ENCODE results near the gene PACS1. TPM values are rescaled to one million over a fixed set of nuclear protein-coding genes. Genes with fewer than 3 reads are reported as not detected.

The PACS1 gene
- total RNA-seq, 3 donors from 2014 or later: 37.9 to 40.6 (median 38.6) TPM

DNA sequence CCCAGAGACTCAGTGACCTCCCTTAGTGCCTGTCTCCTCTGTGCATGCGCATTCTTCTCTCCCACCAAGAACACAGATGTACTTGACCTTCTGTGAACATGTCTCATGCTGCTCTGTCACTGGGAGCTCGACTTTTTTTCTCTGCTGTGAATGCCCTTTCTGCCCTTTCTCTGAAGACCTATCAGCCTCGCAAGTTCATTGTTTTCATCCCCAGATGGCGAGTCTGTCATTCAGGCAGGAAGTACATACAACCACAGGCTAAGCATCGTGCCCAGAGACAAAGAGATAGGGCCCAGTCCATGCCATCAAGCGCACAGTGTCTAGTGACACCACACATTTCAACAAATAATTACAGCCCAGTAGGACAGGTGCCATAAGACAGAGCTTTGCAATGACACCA is 148.0 kb downstream of the PACS1 start:
- no peak for DNase-seq (ENCODE audit: low spot score in 2 of 2)
- intact Hi-C loops (cut with DNase I; ENCODE audit: low total_unique reads): no loop called here
- Histone ChIP-seq H3K4me3 (no peak overlapping the region), H3K4me1 (no peaks in the 10 kb centered on the region), H3K9me3 (no peaks in the 10 kb centered on the region), H3K27me3 (no peaks in the 10 kb centered on the region), H3K36me3 (peaks cover 3% of the 10 kb centered on the region), H3K27ac (no peak overlapping the region)
- TF ChIP-seq POLR2A (IDR thresholded peaks at IDR 0.05): no peak
- TF ChIP-seq, protein P1, sequence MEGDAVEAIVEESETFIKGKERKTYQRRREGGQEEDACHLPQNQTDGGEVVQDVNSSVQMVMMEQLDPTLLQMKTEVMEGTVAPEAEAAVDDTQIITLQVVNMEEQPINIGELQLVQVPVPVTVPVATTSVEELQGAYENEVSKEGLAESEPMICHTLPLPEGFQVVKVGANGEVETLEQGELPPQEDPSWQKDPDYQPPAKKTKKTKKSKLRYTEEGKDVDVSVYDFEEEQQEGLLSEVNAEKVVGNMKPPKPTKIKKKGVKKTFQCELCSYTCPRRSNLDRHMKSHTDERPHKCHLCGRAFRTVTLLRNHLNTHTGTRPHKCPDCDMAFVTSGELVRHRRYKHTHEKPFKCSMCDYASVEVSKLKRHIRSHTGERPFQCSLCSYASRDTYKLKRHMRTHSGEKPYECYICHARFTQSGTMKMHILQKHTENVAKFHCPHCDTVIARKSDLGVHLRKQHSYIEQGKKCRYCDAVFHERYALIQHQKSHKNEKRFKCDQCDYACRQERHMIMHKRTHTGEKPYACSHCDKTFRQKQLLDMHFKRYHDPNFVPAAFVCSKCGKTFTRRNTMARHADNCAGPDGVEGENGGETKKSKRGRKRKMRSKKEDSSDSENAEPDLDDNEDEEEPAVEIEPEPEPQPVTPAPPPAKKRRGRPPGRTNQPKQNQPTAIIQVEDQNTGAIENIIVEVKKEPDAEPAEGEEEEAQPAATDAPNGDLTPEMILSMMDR (IDR thresholded peaks at IDR 0.05): no peak
- TF ChIP-seq POLR2AphosphoS5 (IDR thresholded peaks at IDR 0.05): no peak

DNA sequence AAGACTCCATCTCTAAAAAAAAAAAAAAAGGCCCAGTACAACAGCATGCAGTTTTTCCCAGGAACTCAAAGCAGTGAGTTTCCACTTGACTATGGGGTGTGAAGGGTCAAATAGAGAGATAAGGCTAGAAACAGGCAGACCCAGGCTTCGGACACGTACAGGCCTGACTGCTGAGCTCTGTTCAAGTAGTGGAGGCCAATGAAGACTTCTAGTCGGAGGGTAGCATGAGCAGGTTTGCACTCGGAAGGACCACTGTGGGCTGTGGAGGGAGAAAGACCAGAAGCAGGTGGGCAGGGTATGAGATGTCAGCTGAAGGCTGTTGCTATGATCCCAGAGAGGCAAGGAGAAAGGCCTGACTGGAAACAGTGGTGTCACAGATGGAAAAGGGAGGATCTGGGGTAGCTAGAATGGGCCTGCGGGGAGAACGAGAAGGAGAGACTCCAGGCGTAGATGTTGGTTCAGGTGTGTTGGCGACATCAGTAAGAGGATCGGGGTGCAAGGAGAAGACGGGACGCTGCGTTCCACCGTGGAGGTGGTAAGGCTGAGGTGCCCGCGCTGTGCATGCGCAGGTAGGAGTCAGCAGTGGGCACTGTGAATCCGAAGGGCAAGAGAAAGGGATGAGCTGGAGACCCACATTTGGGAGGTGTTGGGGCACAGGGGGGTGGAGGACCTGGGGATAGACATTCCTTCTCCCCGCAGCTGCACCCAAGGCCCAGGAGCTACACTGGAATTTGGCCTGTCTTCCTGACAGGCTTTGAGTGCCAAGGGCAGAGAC is 149.0 kb downstream of the PACS1 start:
- no peak overlapping the region for H3K4me3 ChIP-seq
- no peak for DNase-seq (ENCODE audit: low spot score in 2 of 2)
- no peak overlapping the region for H3K27ac ChIP-seq
- intact Hi-C loops (cut with DNase I; ENCODE audit: low total_unique reads): no loop called here
- H3K36me3 ChIP-seq: peaks cover 3% of the 10 kb centered on the region
- no peaks in the 10 kb centered on the region for H3K27me3 ChIP-seq
- TF ChIP-seq POLR2AphosphoS5 (IDR thresholded peaks at IDR 0.05) (no peak), POLR2A (IDR thresholded peaks at IDR 0.05) (no peak)
- TF ChIP-seq, protein P1 (IDR thresholded peaks at IDR 0.05): no peak
- no peaks in the 10 kb centered on the region for H3K9me3 ChIP-seq
- no peaks in the 10 kb centered on the region for H3K4me1 ChIP-seq

DNA sequence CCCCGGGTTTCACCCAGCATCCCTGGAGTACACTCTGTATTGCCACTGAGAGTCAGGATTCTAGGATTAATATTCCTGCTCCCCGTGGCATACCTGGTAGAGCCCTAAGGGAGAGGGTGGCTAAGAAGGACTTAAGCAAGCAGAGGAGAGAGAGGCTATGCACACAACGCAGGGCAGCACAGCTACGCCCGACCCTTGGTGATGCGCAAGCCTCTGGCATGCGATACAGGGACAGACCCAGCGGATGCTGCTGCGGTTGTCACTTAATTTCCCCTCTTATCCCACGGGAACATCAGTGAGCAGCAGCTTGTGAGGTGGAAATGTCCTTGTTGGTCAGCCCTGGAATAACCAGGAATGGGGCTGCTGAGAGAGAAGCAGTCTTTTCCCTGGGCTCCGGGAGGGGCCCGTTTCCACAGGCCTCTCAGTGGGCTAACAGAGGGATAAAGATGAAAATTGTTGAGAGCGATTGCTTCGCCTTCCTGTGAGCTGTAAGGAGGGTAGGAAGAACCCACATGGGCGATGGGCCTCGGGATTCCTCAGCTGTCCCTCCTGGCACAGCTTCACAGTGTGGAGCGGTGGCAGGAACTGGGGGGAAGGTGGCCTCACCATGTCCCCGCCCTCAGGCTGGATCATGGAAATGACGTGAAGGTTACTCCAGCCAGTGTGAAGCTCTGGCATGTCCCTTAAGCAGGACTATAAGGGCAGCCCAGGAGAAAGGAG is 149.9 kb downstream of the PACS1 start:
- intact Hi-C loops (cut with DNase I; ENCODE audit: low total_unique reads): no loop called here
- Histone ChIP-seq H3K4me3 (no peak overlapping the region), H3K36me3 (peaks cover 3% of the 10 kb centered on the region), H3K9me3 (no peaks in the 10 kb centered on the region), H3K27ac (no peak overlapping the region), H3K4me1 (no peaks in the 10 kb centered on the region), H3K27me3 (no peaks in the 10 kb centered on the region)
- TF ChIP-seq, protein P1 (IDR thresholded peaks at IDR 0.05): no peak
- no peak for TF ChIP-seq POLR2AphosphoS5 (IDR thresholded peaks at IDR 0.05)
- TF ChIP-seq POLR2A (IDR thresholded peaks at IDR 0.05): no peak
- DNase-seq (ENCODE audit: low spot score in 2 of 2): no peak

DNA sequence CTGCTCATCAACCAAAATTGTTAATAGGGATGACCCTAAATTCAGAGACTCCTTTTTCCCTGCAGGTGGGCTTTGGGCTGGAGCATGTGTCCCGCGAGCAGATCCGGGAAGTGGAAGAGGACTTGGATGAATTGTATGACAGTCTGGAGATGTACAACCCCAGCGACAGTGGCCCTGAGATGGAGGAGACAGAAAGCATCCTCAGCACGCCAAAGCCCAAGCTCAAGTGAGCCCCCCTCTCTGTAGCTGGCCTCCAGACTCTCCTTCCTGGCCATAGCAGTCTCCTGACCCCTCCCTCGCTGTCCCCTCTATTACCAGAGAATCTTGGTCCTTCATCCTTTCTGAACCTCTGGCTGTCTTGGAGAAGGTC is 150.5 kb downstream of the PACS1 start:
- Histone ChIP-seq H3K9me3 (no peaks in the 10 kb centered on the region), H3K4me3 (no peak overlapping the region), H3K27me3 (no peaks in the 10 kb centered on the region), H3K4me1 (no peaks in the 10 kb centered on the region), H3K27ac (no peak overlapping the region), H3K36me3 (peaks cover 3% of the 10 kb centered on the region)
- DNase-seq (ENCODE audit: low spot score in 2 of 2): peak in 1 of 2 donors; percentile 12
- no peak for TF ChIP-seq POLR2AphosphoS5 (IDR thresholded peaks at IDR 0.05)
- no peak for TF ChIP-seq POLR2A (IDR thresholded peaks at IDR 0.05)
- TF ChIP-seq, protein P1 (IDR thresholded peaks at IDR 0.05): no peak
- intact Hi-C loops (cut with DNase I; ENCODE audit: low total_unique reads): no loop called here

DNA sequence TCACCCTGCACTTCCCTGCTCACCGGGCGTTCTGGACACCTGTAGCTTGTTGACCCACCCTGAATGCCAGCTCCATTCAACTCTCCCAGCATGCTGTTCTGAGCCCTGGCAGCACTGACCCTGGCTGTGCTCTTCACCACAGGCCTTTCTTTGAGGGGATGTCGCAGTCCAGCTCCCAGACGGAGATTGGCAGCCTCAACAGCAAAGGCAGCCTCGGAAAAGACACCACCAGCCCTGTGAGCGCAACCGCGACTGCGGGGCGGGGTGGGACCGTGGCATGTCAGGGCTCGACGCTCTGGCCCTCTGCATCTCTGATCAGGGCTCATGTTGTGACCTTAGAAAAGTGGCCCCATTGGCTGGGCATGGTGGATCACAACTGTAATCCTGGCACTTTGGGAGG is 150.9 kb downstream of the PACS1 start:
- TF ChIP-seq POLR2A (IDR thresholded peaks at IDR 0.05) (no peak), POLR2AphosphoS5 (IDR thresholded peaks at IDR 0.05) (no peak)
- TF ChIP-seq, protein P1 (IDR thresholded peaks at IDR 0.05): no peak
- no peak overlapping the region for H3K27ac ChIP-seq
- peaks cover 3% of the 10 kb centered on the region for H3K36me3 ChIP-seq
- no peak overlapping the region for H3K4me3 ChIP-seq
- no peaks in the 10 kb centered on the region for H3K9me3 ChIP-seq
- H3K4me1 ChIP-seq: no peaks in the 10 kb centered on the region
- no peaks in the 10 kb centered on the region for H3K27me3 ChIP-seq
- intact Hi-C loops (cut with DNase I; ENCODE audit: low total_unique reads): no loop called here
- peak in 1 of 2 donors; percentile 19 for DNase-seq (ENCODE audit: low spot score in 2 of 2)

All from breast epithelium (tissue), 4 donors.